Stimulated activated CD4-positive, alpha-beta T cell treated with anti-CD3 and anti-CD28 coated beads, Interleukin-15, amount 100 ng/mL, for 1 hour (primary cell): ENCODE measurements around the gene RELL1.
A peak's percentile ranks its signal among the peaks of the same experiment; 100 is the strongest.
"Not testable (repeated sequence)": the region's sequence is repeated elsewhere in the genome, so short reads cannot be mapped to it uniquely, and the experiment has no call there.

Source experiments
- DNase-seq, 2 donors: peaks; one replicate each; pipeline ENCODE4 v3.0.0-alpha.2; 2020; ENCODE audit warnings: low read depth in 1 of 2, low spot score in 1 of 2

Gene RELL1

DNA sequence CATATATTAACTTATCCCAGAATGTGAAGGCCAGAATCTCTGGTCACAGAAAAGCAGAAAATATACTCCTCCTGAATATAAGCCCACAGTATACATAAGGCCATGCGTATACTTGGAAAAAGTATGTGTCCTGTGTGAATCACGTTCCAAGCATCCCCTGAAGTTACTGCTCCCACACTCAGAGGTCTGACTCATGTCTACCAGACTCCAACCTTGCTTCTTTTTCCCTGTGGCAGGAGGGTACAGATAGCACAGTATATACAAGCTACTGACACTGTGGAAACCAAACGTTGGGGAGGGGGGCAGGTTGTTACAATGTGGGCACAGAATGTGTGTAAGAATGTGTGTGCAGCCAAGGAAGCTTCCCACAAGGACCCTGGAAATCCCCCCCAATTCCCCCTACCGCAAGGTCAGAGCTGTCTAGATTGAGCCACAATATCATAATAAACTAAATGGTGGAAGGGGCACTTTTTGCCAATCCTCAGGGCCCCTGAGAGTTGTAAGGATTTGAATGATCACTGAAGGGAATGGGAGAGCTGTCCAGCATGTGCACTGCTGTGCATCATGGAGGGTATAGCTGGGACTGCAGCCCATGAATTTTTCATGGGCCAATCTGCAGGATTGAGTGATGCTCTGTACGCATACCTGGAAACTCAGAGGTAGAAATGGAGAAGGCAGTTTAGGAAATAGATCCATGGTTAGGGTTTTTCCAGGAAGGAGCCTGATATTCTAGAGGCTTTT, 7.4 kb upstream of the RELL1 start:
- no peak for DNase-seq

- no peak for DNase-seq
These were observed 6.9 kb upstream of the RELL1 start for GRCh38 chr4:37693030-37693429.

DNA sequence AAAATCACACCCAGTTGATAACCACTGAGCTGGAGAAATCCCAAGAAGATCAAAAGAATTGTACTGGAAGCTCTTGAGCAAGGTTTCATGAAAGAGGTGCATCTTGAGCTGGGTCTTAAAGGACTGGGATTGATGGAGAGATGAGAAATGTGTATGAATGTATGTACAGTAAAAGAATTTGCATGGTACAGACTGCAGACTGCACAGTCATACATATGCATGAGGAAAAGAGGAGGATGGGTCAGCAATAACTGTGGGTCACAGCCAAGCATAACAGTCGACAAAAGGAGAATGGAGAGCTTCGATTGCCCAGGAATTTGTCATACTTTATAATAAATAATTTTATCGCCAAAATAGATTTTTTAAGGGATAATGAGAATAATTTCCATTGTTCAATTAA, 4.8 kb upstream of the RELL1 start:
- DNase-seq, result no peak

DNA sequence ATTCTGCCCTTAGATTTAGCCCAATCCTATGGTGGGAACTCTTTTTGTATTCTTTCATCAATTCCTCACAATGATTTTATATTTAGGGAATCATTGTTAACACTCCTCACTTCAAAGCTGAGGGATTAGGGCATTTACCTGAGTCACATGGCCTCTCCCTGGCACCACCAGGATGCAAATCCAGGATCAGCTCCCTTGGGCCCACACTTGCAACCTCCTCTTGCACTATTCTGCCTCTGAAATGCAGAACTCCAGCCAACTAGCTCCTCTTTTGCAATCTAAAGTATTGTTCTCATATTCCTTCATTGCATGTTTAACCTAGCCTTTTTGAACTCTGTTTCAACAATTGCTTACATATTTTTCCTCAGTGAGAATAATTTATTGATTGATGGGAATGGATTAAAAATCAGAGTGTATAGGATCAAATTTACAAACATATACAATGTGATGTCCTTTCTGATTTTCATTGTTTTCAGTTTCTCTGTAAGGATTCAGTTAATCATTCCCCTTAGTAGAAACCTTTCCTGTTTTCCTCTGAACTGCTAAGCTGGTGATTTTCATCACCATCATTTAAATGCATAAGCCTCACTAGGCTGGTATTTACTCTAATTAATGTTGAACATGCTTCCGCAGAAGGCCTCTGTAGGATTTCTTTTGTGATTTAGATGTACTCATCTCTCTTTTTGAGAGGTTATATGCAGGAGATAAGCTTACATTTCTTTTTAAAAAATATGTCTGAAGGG, 3.3 kb upstream of the RELL1 start:
- no peak for DNase-seq

DNA sequence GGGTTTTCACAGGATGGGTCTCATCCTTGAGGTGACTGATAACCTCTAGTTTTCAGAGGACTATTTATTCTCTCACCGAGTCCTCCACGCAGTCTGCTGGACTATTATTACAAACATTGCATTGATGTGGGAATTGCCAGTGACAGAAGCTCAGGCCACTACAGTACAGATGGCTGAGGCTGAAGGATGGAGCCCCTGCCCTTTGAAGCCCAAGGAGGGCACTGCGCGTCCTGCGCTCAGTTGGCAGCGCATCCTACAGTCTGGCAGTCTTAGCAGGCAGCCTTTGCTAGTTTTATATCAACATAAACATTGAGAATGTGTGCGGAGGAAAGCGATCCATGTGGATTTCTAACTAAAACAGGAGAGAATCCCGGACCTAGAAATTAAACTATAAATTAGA, 1.5 kb upstream of the RELL1 start:
- no peak for DNase-seq

DNA sequence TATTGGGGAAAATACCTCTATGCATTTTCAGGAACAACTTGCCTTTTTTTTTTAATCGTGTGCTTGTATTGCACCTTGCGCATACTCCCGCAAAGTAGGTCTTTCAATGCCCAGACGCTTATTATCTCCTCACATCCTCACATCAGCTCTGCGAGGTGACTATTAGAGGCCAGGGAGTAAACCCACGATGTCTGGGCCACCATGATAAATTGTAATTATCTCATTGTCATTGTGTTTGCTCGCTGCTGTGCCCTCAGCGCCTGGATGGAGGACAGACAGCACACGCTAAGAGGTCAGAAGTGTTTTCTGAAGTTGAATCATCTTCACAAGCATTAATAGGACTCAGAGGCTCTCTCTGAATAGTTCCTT, 1.0 kb upstream of the RELL1 start:
- no peak for DNase-seq

DNA sequence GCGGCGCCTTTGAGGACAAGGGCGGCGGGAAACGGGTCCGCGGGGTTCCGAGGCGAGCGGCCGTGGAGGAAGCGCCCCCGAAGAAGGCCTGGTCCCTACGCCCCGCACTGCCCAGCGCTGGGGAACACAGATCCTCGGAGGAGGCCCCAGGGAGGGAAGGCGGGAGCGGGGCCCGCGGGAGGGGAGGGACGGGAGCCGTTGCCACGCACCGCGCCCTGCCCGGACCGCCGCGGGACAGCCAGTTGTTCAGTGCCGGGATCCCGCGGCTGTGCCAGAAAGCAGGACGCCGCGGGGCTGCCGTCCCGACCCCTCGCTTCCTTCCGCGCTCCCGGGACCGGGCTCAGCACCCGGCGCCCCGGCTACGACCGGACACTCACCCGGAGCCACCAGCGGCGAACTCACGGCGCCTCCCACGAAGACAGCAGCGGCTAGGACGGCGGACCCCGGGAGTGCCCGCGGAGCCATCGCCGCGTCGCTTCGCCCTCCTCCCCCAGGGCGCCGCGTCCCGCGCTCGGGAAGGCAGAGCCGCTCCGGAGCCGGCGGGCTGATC, 278 bp downstream of the RELL1 start:
- DNase-seq, result peak; percentile 16 to 24

GRCh38 chr4:37685161-37685822, 884 bp downstream of the RELL1 start:
- no peak for DNase-seq

GRCh38 chr4:37684154-37684553, 2.0 kb downstream of the RELL1 start:
- DNase-seq, result no peak

GRCh38 chr4:37682701-37683401, 3.3 kb downstream of the RELL1 start:
- DNase-seq, result no peak

DNA sequence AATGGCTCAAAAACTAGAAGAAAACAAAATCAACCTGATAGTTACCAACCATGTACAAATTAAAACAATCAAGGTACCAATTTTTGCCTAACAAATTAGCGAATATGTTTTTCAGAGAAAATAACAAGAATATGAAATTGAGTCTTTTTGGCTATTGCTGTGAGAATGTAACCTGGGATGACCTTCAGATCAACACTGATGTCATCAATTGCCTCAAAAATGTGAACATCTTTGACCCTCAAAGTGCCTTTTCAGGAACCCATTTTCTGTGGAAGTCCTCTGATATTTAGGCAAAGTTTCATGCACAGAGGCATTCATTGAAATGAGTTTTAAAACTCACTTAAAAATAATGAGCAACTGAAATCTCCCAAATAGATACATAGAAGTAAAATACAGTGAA, 6.1 kb downstream of the RELL1 start:
- no peak for DNase-seq

GRCh38 chr4:37679301-37679700, 6.9 kb downstream of the RELL1 start:
- DNase-seq, result no peak

DNA sequence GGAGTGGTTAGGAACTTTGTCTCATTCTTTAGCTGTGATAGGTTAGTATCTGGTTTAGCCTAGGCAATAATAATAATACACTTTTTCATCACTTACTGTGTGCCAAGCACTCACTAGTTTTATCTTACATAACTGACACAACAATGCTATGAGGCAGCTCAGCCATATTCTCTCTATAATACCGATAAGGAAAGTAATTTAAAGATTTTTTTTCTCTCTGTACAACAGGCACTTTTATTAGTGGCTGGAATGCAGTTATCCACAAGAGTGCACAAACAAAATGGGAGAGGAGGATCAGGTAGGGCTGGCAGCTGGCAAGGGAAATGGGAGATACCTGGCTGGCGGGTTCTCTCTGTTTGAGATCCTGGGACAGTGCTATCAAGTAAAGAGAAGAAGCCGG, 7.6 kb downstream of the RELL1 start:
- no peak for DNase-seq

DNA sequence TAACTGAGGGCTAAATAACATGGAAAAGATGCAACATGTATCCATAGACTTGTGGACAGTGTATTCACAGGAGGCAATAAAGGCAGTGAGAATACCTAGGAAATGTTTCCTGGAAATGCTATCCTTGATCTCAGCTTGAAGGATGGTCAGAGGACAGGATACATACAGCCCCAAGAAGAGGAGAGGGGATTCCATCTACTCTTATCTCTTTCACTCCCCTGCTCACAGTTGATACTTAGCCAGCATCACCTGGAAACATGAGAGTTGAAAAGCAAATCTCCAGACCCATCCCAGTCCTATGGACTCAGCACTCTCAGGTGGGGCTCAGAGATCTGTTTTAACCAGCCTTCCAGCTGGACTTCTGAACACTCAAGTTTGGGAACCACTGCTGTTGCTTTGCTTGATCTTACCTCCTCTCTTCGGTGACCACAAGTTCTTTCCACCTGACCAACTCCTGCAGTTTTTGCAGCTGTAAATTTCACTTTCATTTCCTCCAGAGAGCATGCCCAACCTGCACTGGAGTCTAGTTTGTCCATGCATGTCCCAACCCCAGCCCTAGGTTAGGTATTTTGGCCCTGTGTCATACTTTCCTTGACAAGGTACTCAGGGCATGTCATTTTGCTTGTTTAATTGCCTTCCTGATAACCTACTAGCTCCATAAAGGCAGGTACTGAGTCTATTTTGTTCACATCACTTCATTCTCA, 10.4 kb downstream of the RELL1 start:
- DNase-seq, result no peak

DNA sequence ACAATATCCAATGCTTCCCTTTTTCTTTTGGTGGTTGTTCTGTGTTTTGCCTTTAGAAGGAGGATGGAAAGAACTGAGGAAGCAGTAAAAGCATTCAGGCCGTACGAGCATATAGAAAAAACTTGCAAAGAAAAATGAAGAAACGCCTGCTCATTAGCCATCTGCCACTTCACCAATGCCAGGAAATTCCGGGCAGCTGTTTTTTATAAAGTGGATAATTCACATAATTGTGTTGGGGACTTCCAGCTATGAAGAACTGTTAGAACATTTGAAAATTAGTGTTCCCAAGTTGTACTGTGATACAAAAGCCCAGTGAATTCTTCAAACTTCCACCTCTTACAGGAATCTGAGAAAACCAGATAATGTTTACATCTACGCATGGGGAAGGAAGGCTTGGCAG, 11.7 kb downstream of the RELL1 start:
- DNase-seq, result no peak

- DNase-seq, result no peak
These were observed 12.5 kb downstream of the RELL1 start for GRCh38 chr4:37673538-37674192.

DNA sequence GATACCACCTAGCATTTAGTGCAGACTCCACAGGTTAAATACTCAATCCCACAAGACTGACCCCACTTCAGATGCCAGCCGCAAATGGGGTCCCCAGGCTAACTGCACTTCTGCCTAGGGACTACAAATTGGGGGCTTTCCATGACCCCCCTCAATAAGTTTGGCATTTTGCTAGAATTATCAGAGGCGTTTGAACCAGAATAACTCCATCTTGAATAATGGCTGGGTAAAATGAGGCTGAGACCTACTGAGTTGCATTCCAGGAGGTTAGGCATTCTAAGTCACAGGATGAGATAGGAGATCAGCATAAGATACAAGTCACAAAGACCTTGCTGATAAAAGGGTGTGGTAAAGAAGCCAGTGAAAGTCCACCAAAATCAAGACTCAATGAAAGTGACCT, 15.1 kb downstream of the RELL1 start:
- no peak for DNase-seq

GRCh38 chr4:37670249-37670648, 15.9 kb downstream of the RELL1 start:
- no peak for DNase-seq

- not testable (repeated sequence) for DNase-seq
These were observed 17.1 kb downstream of the RELL1 start for GRCh38 chr4:37669124-37669523.
